ENCODE measurements around the gene RHOT2.
A peak's percentile ranks its signal among the peaks of the same experiment; 100 is the strongest.

RHOT2 gene

GRCh38 chr16:632486-633335, 35.2 kb upstream of the RHOT2 start:
- H3K27me3 ChIP-seq (ENCODE audit: insufficient read depth, low read depth): no peaks in the 10 kb centered on the region
- H4K20me1 ChIP-seq (ENCODE audit: insufficient read depth): no peaks in the 10 kb centered on the region
- H3K4me2 ChIP-seq: no peak overlapping the region
- no peak overlapping the region for H2AFZ ChIP-seq (ENCODE audit: low read depth)
- H3K9ac ChIP-seq: no peak overlapping the region
- no peaks in the 10 kb centered on the region; the same call in 1 of the 2 replicates for H3K36me3 ChIP-seq (ENCODE audit: insufficient read depth)
- H3K4me3 ChIP-seq (IDR thresholded peaks at IDR 0.05; ENCODE audit: insufficient read depth, low read depth, low read length): no peak overlapping the region
- H3K27ac ChIP-seq: no peak overlapping the region
- peaks cover 6% of the 10 kb centered on the region for H3K4me1 ChIP-seq (ENCODE audit: low read depth, poor library complexity, severe bottlenecking)
- no peak for TF ChIP-seq CTCF (conservative IDR thresholded peaks at IDR 0.05; ENCODE audit: low read depth, low read length)
- peaks cover 12% of the 10 kb centered on the region; the same call in 1 of the 2 replicates for H3K79me2 ChIP-seq (ENCODE audit: insufficient read depth, low read depth)

GRCh38 chr16:633336-634050, 34.4 kb upstream of the RHOT2 start:
- Histone ChIP-seq H3K27me3 (ENCODE audit: insufficient read depth, low read depth) (no peaks in the 10 kb centered on the region), H3K36me3 (ENCODE audit: insufficient read depth) (no peaks in the 10 kb centered on the region; the same call in 1 of the 2 replicates), H2AFZ (ENCODE audit: low read depth) (no peak overlapping the region), H3K9ac (no peak overlapping the region), H3K4me3 (IDR thresholded peaks at IDR 0.05; ENCODE audit: insufficient read depth, low read depth, low read length) (no peak overlapping the region), H3K4me1 (ENCODE audit: low read depth, poor library complexity, severe bottlenecking) (peaks cover 6% of the 10 kb centered on the region), H4K20me1 (ENCODE audit: insufficient read depth) (no peaks in the 10 kb centered on the region), H3K79me2 (ENCODE audit: insufficient read depth, low read depth) (peaks cover 12% of the 10 kb centered on the region; the same call in 1 of the 2 replicates), H3K4me2 (no peak overlapping the region), H3K27ac (no peak overlapping the region)
- TF ChIP-seq CTCF (conservative IDR thresholded peaks at IDR 0.05; ENCODE audit: low read depth, low read length): no peak

GRCh38 chr16:634051-634670, 33.8 kb upstream of the RHOT2 start:
- H3K9ac ChIP-seq: no peak overlapping the region
- H3K79me2 ChIP-seq (ENCODE audit: insufficient read depth, low read depth): peaks cover 12% of the 10 kb centered on the region; the same call in 1 of the 2 replicates
- peaks cover 9% of the 10 kb centered on the region for H3K4me1 ChIP-seq (ENCODE audit: low read depth, poor library complexity, severe bottlenecking)
- H3K4me2 ChIP-seq: no peak overlapping the region
- H3K36me3 ChIP-seq (ENCODE audit: insufficient read depth): no peaks in the 10 kb centered on the region; the same call in 1 of the 2 replicates
- H3K27ac ChIP-seq: no peak overlapping the region
- no peak overlapping the region for H3K4me3 ChIP-seq (IDR thresholded peaks at IDR 0.05; ENCODE audit: insufficient read depth, low read depth, low read length)
- no peaks in the 10 kb centered on the region for H3K27me3 ChIP-seq (ENCODE audit: insufficient read depth, low read depth)
- no peak overlapping the region for H2AFZ ChIP-seq (ENCODE audit: low read depth)
- no peak for TF ChIP-seq CTCF (conservative IDR thresholded peaks at IDR 0.05; ENCODE audit: low read depth, low read length)
- H4K20me1 ChIP-seq (ENCODE audit: insufficient read depth): no peaks in the 10 kb centered on the region

GRCh38 chr16:634996-635395, 32.9 kb upstream of the RHOT2 start:
- Histone ChIP-seq H3K27ac (no peak overlapping the region), H3K4me1 (ENCODE audit: low read depth, poor library complexity, severe bottlenecking) (peaks cover 9% of the 10 kb centered on the region), H3K79me2 (ENCODE audit: insufficient read depth, low read depth) (peaks cover 12% of the 10 kb centered on the region; the same call in 1 of the 2 replicates), H3K4me3 (IDR thresholded peaks at IDR 0.05; ENCODE audit: insufficient read depth, low read depth, low read length) (no peak overlapping the region), H3K36me3 (ENCODE audit: insufficient read depth) (no peaks in the 10 kb centered on the region; the same call in 1 of the 2 replicates), H3K27me3 (ENCODE audit: insufficient read depth, low read depth) (no peaks in the 10 kb centered on the region), H3K9ac (peak overlapping the region; percentile 81; the same call in 1 of the 2 replicates), H4K20me1 (ENCODE audit: insufficient read depth) (no peaks in the 10 kb centered on the region), H2AFZ (ENCODE audit: low read depth) (no peak overlapping the region), H3K4me2 (peak overlapping the region; percentile 97)
- TF ChIP-seq CTCF (conservative IDR thresholded peaks at IDR 0.05; ENCODE audit: low read depth, low read length): no peak

Measured in KMS-11 (cell line).